OCI-LY7 (cell line): ENCODE results near the gene FCHSD2. TPM values are rescaled to one million over a fixed set of nuclear protein-coding genes. Genes with fewer than 3 reads are reported as not detected.

Experiments used
- BruUV-seq: library from RNA; stranded (reverse); fragments of 400-500 nt; replicated peaks from 2 replicates; lab custom pipeline; 2021; lab: Mats Ljungman, UMichigan
- CTCF ChIA-PET: fragments of 300-600 bp; sonication (Branson Sonifier 250); formaldehyde crosslinking; loops from one replicate; lab custom pipeline; 2022; ENCODE audit warnings: antibody characterized with exemption; ENCODE audit not compliant: unreplicated experiment; lab: Charles Lee
- POLR2A ChIA-PET: fragments of 300-600 bp; sonication (Branson Sonifier 250); formaldehyde crosslinking; loops from one replicate; lab custom pipeline; 2022; ENCODE audit warnings: antibody characterized with exemption; lab: Charles Lee
- DNase-seq: peaks from one replicate; pipeline ENCODE4 v3.0.0-alpha.2; 2015; ENCODE audit warnings: low spot score
- H2AFZ ChIP-seq: fragments of 200-600 bp; sonication (generic), shearing (Covaris generic); 2 replicates; pipeline ENCODE4 v1.6.1; 2014; ENCODE audit warnings: mild to moderate bottlenecking, antibody characterized with exemption, low read length, moderate library complexity
- H3K27ac ChIP-seq: fragments of 200-600 bp; sonication (generic); 2 replicates; pipeline ENCODE4 v1.5.1; 2014; ENCODE audit warnings: mixed run types, low read depth, mild to moderate bottlenecking, moderate library complexity, low read length, inconsistent platforms; ENCODE audit not compliant: poor library complexity, severe bottlenecking
- H3K36me3 ChIP-seq: fragments of 200-600 bp; sonication (generic); 2 replicates; pipeline ENCODE4 v1.6.1; 2014; ENCODE audit warnings: mild to moderate bottlenecking, antibody characterized with exemption, low read length, moderate library complexity, mixed read lengths; ENCODE audit not compliant: insufficient read depth
- H3K4me1 ChIP-seq: fragments of 200-600 bp; sonication (generic); 2 replicates; pipeline ENCODE4 v1.5.1; 2014; ENCODE audit warnings: mild to moderate bottlenecking, low read length; ENCODE audit not compliant: insufficient read depth, poor library complexity, severe bottlenecking
- H3K4me2 ChIP-seq: fragments of 200-600 bp; sonication (generic); 2 replicates; pipeline ENCODE4 v1.6.1; 2014; ENCODE audit warnings: mild to moderate bottlenecking, low read length
- H3K4me3 ChIP-seq: fragments of 200-600 bp; sonication (generic); 2 replicates; pipeline ENCODE4 v1.5.1; 2014; ENCODE audit warnings: mild to moderate bottlenecking, low read depth, low read length; ENCODE audit not compliant: poor library complexity, severe bottlenecking
- H3K79me2 ChIP-seq: fragments of 200-600 bp; sonication (generic); 2 replicates; pipeline ENCODE4 v1.6.1; 2016; ENCODE audit warnings: low read depth, mild to moderate bottlenecking, low read length, moderate library complexity, mixed read lengths; ENCODE audit not compliant: insufficient read depth
- H3K9me2 ChIP-seq: fragments of 200-600 bp; sonication (generic); 2 replicates; pipeline ENCODE4 v1.6.1; 2016; ENCODE audit warnings: mild to moderate bottlenecking, low read length, mixed read lengths; ENCODE audit not compliant: insufficient read depth
- H3K9me3 ChIP-seq: fragments of 200-600 bp; sonication (generic); 2 replicates; pipeline ENCODE4 v1.6.1; 2014; ENCODE audit warnings: mild to moderate bottlenecking, mixed run types, low read length, mixed read lengths
- H4K20me1 ChIP-seq: fragments of 200-600 bp; sonication (generic); 2 replicates; pipeline ENCODE4 v1.6.1; 2014; ENCODE audit warnings: mild to moderate bottlenecking, antibody characterized with exemption, low read length, moderate library complexity, mixed read lengths; ENCODE audit not compliant: insufficient read depth
- CTCF ChIP-seq: fragments of 200-600 bp; sonication (generic); conservative IDR thresholded peaks from 2 replicates; pipeline ENCODE4 v1.5.1; 2014; ENCODE audit warnings: mild to moderate bottlenecking, antibody characterized with exemption, low read length, moderate library complexity, mixed read lengths
- EZH2phosphoT487 ChIP-seq: fragments of 200-600 bp; sonication (generic); IDR thresholded peaks from 2 replicates; pipeline ENCODE4 v1.6.1; 2018; ENCODE audit warnings: low read depth, borderline replicate concordance, mild to moderate bottlenecking, mixed run types, antibody characterized with exemption, low read length, moderate library complexity, mixed read lengths
- intact Hi-C: fragments of 100-400 bp; cut with micrococcal nuclease; formaldehyde crosslinking; loops from one replicate; pipeline ENCODE4 v1.10.0; 2022; ENCODE audit not compliant: unreplicated experiment
- total RNA-seq, 2 experiments: library from RNA; depleted of rRNA in 1 of 2; stranded (reverse); fragments of >200 nt in 1 of 2; shearing (Covaris generic) in 1 of 2; gene quantifications; 2 replicates each; pipeline ENCODE4 v1.2.3, GENCODE V29; 2014 to 2022

Gene FCHSD2
- total RNA-seq, 2 experiments from 2014 or later: 39.0 to 147 TPM

- H3K36me3 ChIP-seq: peaks cover 97% of the 10 kb centered on the region
- H3K9me3 ChIP-seq: no peaks in the 10 kb centered on the region
- CTCF ChIA-PET: no interaction called here
- H3K4me1 ChIP-seq: no peaks in the 10 kb centered on the region
- intact Hi-C loops: no loop called here
- H3K79me2 ChIP-seq: peaks cover 5% of the 10 kb centered on the region; the same call in 1 of the 2 replicates
- TSS peak; percentile 9 for BruUV-seq
- H3K9me2 ChIP-seq: no peaks in the 10 kb centered on the region
- POLR2A ChIA-PET: interaction anchor here (1.0 kb wide), 1 partner anchor 11 kb away, joined by 3 read pairs; no protein-coding TSS in a partner anchor
- no peak for DNase-seq
- no peak for TF ChIP-seq EZH2phosphoT487
- TF ChIP-seq CTCF: no peak
- no peak overlapping the region for H3K4me3 ChIP-seq
- no peak overlapping the region for H3K27ac ChIP-seq
- H2AFZ ChIP-seq: no peak overlapping the region
- H4K20me1 ChIP-seq: no peaks in the 10 kb centered on the region
- H3K4me2 ChIP-seq: no peak overlapping the region
Observed at GRCh38 chr11:72885749-72886609, 256.1 kb downstream of the FCHSD2 start.

DNA sequence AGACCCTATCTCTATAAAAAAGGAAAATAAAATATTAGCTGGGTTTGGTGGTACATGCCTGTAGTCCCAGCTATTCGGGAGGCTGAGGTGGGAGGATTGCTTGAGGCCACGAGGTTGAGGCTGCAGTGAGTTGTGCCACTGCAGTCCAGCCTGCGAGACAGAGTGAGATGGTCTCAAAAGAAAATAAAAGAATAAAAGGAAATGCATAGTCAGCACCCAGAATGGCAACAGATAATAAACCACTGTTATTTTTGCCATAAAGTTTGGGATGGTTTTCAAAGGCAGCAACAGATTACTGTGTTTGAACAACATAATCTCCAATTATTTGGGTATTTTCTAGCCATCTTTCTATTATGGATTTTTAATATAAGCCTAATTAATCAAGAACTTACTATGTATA, 266.0 kb downstream of the FCHSD2 start:
- Histone ChIP-seq H3K4me3 (no peak overlapping the region), H3K36me3 (peaks cover 96% of the 10 kb centered on the region), H2AFZ (no peak overlapping the region), H3K9me2 (no peaks in the 10 kb centered on the region), H3K79me2 (peaks cover 13% of the 10 kb centered on the region; the same call in 1 of the 2 replicates), H3K4me1 (no peaks in the 10 kb centered on the region), H3K9me3 (no peaks in the 10 kb centered on the region), H4K20me1 (no peaks in the 10 kb centered on the region), H3K27ac (no peak overlapping the region), H3K4me2 (no peak overlapping the region)
- TF ChIP-seq EZH2phosphoT487 (no peak), CTCF (no peak)
- DNase-seq: no peak
- intact Hi-C loops: no loop called here
- ChIA-PET POLR2A (no interaction called here), CTCF (no interaction called here)
- no TSS peak for BruUV-seq

DNA sequence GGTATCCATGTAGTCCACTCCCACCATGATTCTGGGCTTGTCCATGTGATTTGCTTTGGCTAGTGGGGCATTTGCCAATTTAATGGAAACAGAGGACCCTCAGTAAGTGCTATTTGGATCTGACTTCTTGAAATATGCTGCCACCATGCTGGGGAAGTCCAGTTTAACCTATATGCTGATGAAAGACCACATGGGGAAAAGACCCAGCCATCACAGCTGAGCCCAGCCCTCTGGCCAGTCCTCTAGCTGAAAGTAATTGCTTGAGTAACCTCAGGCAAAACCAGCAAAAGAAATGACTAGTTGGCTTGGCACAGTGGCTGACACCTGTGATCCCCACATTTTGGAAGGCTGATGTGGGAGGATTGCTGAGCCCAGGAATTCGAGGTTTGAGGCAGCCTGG, 266.4 kb downstream of the FCHSD2 start:
- no TSS peak for BruUV-seq
- intact Hi-C loops: no loop called here
- TF ChIP-seq CTCF (no peak), EZH2phosphoT487 (no peak)
- Histone ChIP-seq H3K27ac (no peak overlapping the region), H3K79me2 (peaks cover 9% of the 10 kb centered on the region; the same call in 1 of the 2 replicates), H4K20me1 (no peaks in the 10 kb centered on the region), H2AFZ (no peak overlapping the region), H3K36me3 (peaks cover 96% of the 10 kb centered on the region), H3K9me2 (no peaks in the 10 kb centered on the region), H3K4me2 (no peak overlapping the region), H3K9me3 (no peaks in the 10 kb centered on the region), H3K4me1 (no peaks in the 10 kb centered on the region), H3K4me3 (no peak overlapping the region)
- ChIA-PET POLR2A (no interaction called here), CTCF (no interaction called here)
- DNase-seq: no peak
